Kidney epithelial cell (primary cell): ENCODE data around the gene CCNJL. TPM values are rescaled to one million over a fixed set of nuclear protein-coding genes. Genes with fewer than 3 reads are reported as not detected.

Experiments used
- DNase-seq: peaks from one replicate; pipeline ENCODE4 v3.0.0-alpha.2; 2010; ENCODE audit warnings: low read depth
- H3K27me3 ChIP-seq: 2 replicates; pipeline ENCODE4 v1.6.0; 2011; ENCODE audit warnings: low read length; ENCODE audit not compliant: control insufficient read depth, insufficient read depth
- H3K36me3 ChIP-seq: 2 replicates; pipeline ENCODE4 v1.5.1; 2011; ENCODE audit warnings: low read length; ENCODE audit not compliant: control insufficient read depth, insufficient read depth
- H3K4me3 ChIP-seq: 2 replicates; pipeline ENCODE4 v1.5.1; 2011; ENCODE audit warnings: low read depth, mild to moderate bottlenecking, control low read depth, low read length
- total RNA-seq: library from RNA; depleted of rRNA; stranded (reverse); fragments of >200 nt; gene quantifications from 2 replicates; pipeline ENCODE4 v1.2.3, GENCODE V29; 2015
- TF ChIP-seq, protein P1 (sequence below): IDR thresholded peaks from 2 replicates; pipeline ENCODE4 v1.5.1; 2011; ENCODE audit warnings: mild to moderate bottlenecking, moderate library complexity, low read length, control low read depth, inconsistent platforms; ENCODE audit not compliant: insufficient read depth, poor library complexity, severe bottlenecking

CCNJL gene
- total RNA-seq, 1 donor from 2014 or later = 21.9 TPM

DNA sequence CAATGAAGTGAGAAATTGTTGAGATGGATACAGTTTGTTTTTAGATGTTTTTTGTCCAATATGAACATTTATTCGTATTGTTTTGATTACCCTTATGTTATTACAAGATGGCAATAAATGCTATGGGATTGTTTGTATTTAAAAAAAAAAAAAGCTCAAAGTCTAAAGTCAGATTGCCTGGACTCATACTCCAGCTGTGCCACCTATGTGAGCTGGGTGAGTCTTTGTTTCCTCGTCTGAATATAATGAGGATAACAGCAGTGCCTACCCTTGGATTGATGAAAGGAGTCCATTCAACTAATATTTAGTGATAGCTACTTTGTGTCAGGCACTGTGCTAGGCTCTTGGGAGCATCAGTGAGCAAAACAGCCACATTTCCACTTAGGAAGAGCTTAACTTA, 14.6 kb upstream of the CCNJL start:
- Histone ChIP-seq H3K36me3 (no peaks in the 10 kb centered on the region), H3K4me3 (no peak overlapping the region), H3K27me3 (no peaks in the 10 kb centered on the region)
- DNase-seq = no peak
- TF ChIP-seq, protein P1, sequence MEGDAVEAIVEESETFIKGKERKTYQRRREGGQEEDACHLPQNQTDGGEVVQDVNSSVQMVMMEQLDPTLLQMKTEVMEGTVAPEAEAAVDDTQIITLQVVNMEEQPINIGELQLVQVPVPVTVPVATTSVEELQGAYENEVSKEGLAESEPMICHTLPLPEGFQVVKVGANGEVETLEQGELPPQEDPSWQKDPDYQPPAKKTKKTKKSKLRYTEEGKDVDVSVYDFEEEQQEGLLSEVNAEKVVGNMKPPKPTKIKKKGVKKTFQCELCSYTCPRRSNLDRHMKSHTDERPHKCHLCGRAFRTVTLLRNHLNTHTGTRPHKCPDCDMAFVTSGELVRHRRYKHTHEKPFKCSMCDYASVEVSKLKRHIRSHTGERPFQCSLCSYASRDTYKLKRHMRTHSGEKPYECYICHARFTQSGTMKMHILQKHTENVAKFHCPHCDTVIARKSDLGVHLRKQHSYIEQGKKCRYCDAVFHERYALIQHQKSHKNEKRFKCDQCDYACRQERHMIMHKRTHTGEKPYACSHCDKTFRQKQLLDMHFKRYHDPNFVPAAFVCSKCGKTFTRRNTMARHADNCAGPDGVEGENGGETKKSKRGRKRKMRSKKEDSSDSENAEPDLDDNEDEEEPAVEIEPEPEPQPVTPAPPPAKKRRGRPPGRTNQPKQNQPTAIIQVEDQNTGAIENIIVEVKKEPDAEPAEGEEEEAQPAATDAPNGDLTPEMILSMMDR = no peak

GRCh38 chr5:160325716-160326115, 13.4 kb upstream of the CCNJL start:
- no peaks in the 10 kb centered on the region for H3K36me3 ChIP-seq
- DNase-seq = no peak
- TF ChIP-seq, protein P1 = no peak
- no peaks in the 10 kb centered on the region for H3K27me3 ChIP-seq
- H3K4me3 ChIP-seq = no peak overlapping the region

DNA sequence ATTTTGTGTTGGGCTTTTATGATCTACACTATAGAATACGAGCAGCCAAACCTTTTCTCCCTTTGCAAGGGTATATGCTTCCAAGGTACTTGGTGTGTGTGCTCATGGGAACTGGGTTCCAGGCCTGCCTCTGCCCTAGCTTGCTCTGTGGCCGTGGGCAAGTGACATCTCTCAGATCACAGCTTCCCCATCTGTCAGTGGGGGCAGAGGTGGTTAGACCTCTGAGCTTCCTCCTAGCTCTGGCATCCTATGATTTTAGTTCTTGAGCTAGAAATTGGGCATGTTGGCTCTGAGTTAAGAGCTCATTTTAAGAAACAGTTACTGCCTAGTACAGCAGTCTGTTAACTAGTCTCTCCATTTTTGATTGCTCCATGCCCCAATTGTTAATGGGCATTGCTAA, 12.5 kb upstream of the CCNJL start:
- Histone ChIP-seq H3K27me3 (no peaks in the 10 kb centered on the region), H3K36me3 (no peaks in the 10 kb centered on the region), H3K4me3 (no peak overlapping the region)
- DNase-seq = no peak
- TF ChIP-seq, protein P1 = no peak

GRCh38 chr5:160318409-160318808, 6.0 kb upstream of the CCNJL start:
- DNase-seq = no peak
- H3K36me3 ChIP-seq = no peaks in the 10 kb centered on the region
- TF ChIP-seq, protein P1 = no peak
- no peak overlapping the region for H3K4me3 ChIP-seq
- H3K27me3 ChIP-seq = no peaks in the 10 kb centered on the region

DNA sequence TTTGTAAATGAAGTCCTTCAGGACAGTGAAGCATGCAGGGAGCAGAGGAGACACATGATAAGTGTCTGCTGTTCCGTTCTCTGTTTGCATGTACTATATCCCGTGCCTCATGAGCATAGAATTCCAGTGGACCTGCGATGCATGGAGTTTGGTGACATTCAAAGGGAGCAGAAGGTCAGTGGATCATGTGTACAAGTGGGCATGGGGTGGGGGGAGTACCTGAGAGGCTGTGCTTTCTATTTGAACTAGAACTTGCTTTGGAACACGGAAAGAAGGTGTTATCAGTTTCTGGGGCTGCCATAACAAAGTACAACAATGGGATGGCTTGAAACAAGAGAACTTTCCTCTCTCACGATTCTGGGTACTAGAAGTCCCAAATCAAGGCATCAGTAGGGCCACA, 5.1 kb upstream of the CCNJL start:
- Histone ChIP-seq H3K4me3 (no peak overlapping the region), H3K27me3 (no peaks in the 10 kb centered on the region), H3K36me3 (no peaks in the 10 kb centered on the region)
- TF ChIP-seq, protein P1 = no peak
- DNase-seq = no peak

DNA sequence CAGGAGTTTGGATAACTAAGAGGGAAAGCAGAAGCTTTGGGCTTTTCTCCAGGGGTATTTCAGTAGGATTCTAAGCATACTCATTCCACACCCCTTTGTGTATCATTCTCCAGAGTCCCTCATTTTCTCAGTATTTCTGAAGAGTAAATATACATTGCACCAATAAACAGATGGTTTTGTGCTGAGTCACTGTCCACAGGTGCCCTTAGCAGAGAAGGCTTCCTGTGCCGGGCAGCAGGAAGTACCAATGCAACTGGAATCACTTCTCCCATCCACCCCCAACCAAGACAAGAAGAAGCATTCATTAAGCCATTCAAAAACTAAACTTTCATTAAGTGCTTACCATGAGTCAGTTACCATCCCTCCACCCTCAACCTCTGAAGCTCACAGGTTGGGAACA, 3.6 kb upstream of the CCNJL start:
- TF ChIP-seq, protein P1 = no peak
- Histone ChIP-seq H3K36me3 (no peaks in the 10 kb centered on the region), H3K27me3 (no peaks in the 10 kb centered on the region), H3K4me3 (no peak overlapping the region)
- peak; percentile 74 for DNase-seq
